Hematopoietic multipotent progenitor cell treated with erythropoietin and hydrocortisone succinate and interleukin-3 and kit ligand, for 8 days (in vitro differentiated cells): ENCODE data around the gene ANKLE1.
A peak's percentile ranks its signal among the peaks of the same experiment; 100 is the strongest.
"Not testable (repeated sequence)": the region's sequence is repeated elsewhere in the genome, so short reads cannot be mapped to it uniquely, and the experiment has no call there.

Source experiments
- DNase-seq: peaks from one replicate; pipeline ENCODE4 v3.0.0-alpha.2; 2015

Gene ANKLE1

DNA sequence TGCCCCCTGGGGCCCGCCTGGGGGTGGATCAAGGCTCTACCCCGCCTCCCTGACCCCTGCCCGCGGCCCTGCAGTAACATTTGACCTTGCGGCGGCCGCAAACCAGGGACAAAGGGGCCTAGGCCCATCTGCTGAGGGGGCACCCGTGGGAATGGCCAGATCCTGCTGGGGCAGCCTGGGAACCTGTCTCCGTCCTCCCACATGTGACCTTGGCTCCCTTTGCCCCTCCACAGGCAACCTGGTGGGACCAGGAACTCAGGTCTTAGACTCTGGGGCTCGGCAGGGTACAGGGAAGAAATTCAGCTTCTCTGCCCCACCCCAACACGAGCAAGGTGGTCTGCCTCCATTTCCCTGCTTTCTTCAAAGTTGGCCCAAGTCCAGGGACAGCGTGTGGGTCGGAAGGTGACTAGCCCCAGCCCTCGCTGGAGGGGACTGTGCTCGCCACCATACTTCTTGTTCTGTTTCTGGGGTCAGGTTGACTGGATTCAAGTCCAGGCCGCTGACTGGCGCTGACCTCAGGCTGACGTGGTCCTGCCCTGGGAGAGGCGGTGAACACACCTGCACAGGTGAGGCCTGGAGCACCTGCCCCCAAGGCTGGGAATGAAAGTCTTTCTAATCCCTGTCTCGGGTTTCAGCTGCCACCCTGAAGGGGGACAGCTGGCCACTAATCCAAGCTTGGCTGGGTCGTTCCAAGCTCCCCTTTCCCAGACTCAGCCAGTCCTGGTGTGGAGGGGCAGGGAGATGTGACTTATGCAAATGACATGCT lies 33.5 kb upstream of the ANKLE1 start:
- no peak for DNase-seq

- DNase-seq = no peak
These were observed 31.7 kb upstream of the ANKLE1 start for GRCh38 chr19:17249887-17250548.

GRCh38 chr19:17254636-17255035 lies 27.1 kb upstream of the ANKLE1 start:
- DNase-seq = no peak

GRCh38 chr19:17255150-17255621 lies 26.5 kb upstream of the ANKLE1 start:
- no peak for DNase-seq

DNA sequence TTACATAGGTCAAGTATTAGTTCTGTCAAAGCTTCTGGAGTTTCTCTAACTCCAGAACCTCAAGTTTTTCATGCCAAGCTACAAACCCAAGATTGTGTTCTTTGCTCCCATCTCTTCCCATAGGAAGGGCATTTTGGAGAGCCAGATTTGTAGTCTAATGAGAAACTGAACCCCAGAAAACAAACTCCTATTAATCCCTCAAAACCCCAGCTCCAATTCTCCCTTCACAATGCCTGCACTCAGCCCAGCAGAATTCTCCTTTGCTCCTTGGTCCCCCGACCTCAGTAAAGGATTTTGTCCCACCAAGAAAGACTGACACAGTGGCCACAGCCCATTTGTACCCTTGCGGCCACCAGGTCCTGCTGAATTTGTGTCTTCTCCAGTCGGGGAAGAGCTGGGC lies 25.6 kb upstream of the ANKLE1 start:
- DNase-seq = no peak

DNA sequence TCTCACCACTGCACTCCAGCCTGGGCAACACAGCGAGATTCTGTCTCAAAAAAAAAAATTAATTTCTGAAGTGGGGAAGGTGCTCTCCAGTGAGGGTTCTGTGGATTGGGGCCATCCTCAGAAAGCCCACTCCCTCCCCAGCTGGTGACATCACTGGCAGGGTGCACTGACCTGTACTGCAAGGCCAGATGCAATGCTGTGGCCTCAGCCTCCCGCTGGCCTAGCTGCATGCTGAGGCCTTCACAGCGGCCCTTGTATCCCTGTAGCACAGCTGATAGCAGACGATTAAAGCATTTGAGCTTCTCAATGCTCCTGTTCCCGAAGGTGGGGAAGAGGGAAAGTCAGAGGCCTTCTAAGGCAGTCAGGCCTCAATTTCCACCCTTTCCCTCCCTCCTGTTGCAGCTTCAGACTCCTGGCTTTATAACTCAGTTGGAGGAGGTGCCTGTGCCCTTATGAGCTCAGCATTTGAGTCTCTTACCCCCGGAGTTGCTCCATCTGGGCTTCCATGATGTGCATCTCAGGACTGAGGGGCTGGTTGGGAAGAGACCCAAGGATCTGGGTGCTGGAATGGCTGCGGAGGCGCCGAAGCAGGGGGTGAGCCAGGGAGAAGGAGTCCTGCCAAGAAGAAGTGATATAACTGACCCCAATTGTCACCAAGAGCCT lies 22.5 kb upstream of the ANKLE1 start:
- no peak for DNase-seq

DNA sequence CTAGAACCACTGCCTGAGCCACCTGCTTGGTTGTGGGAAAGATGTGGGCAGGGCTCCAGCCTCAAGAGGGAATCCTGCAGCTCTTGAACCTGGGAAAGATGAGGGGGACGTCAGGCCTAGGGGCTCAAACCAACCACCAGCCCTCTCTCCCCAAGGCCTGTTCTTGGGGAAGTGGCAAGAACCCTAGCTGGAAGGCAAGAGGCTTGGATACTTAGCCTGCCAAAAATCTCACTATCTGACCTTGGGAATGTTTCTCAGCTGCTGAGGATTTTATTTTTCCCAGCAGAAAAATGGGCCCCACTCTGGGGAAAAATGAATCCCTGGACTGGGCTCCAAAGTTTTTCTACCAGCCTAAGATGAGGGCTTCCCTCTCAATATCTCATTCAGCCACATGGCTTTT lies 21.8 kb upstream of the ANKLE1 start:
- no peak for DNase-seq

DNA sequence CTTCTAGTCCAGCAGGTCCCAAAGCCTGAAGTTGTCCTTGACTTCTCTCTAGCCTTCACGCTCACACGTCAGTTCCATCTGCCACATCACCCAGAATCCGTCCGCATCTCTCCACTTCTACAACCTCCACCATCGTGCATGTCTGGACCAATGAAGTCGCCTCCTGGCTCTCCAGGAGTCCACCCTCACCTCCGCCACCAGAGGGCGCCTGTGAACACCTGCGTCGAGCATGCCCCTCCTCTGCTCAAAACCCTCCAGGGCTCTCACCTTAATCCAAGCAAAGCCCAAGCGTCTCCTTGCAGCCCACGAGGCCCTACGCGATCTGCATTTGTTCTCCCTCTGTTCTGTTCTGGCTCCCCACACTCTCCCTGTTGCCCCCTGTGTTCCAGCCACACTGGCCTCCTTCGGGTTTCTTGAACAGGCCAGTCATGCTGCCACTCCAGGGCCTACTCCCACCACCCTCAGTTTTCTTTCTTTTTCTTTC lies 20.8 kb upstream of the ANKLE1 start:
- peak; percentile 92 for DNase-seq

DNA sequence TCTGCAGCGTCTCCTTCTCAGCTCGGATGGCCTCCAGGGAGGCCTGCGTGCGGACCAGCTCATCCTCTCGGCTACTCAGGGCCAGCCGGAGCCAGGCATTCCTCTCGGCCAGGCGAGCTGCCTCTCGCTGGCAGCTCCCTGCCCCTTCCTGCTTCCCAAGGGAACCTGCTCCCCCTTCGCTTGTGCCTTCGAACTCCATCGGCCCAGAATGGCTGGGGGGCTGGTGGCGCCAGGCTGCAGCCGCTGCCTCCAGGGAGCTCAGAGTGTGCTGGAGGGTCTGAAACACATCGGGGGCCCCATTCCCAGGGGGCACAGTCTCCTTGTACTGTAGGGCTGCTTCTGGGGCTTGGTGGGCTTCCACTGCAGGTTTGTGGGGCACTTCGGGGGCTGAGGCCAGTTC lies 19.1 kb upstream of the ANKLE1 start:
- no peak for DNase-seq

GRCh38 chr19:17263712-17264640 lies 17.7 kb upstream of the ANKLE1 start:
- DNase-seq = no peak

GRCh38 chr19:17264641-17264979 lies 17.1 kb upstream of the ANKLE1 start, which contains the start of gene USHBP1:
USHBP1 (minus strand) TSS chr19:17264745; CDS start chr19:17264299, 446 bp downstream.
- DNase-seq = no peak

GRCh38 chr19:17266026-17266425 lies 15.7 kb upstream of the ANKLE1 start:
- DNase-seq = no peak

DNA sequence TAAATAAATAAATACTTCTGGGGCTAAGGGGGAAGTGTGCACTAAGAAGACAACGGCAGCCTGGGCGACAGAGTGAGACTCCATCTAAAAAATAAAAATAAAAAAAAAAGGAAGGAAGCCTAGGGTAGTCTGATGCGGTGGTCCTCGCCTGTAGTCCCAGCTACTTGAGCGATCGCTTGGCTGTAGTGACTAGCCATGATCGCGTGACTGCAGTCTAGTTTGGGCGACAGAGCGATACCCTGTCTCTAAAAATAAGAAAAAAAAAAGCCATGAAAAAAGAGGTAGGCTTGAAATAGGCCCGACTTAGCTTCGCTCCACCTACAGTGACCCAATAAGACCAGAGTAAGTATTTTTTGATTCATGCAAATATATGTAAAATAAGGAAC lies 15.1 kb upstream of the ANKLE1 start:
- DNase-seq = no peak

DNA sequence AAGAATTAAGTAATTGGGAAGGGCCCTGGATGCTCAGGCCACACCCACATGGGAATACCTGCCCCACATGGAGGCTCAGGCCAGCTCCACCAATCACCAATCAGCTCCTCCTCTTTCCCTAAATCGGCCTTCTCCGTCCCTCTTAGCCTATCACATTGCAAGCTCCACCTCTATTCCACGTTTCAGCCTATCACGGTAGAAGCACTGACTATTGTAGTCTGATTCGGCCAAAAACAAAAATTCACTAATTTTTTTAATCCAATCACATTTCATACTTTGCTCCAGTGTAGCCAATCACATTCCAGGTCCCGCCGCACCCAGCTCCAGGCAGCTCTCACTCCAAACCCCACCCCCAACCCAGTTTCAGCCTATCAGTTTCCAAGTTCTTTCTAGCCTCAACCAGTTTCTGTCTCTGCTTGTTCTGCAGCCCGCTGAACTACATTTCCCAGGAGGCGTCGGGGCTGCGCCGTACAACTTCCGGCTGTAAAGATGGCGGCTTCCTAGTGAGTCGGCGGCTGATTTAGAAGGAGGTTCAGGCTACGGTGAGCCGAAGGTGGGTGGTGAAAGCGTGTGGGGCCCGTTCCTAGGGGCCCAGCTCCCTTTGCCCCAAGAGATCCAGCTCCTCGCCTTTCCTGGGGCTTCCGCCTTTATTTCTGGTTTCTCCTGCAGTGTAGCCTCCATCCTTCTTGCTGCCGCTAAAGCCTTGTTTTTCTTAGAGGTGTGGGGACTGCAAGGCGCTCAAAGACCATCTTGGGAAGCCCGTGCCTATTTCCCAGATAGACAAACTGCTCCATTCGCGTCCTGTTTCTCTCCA lies 14.5 kb upstream of the ANKLE1 start, which contains the start of gene BABAM1:
TSS of gene BABAM1 (plus strand) at position 469 of the 814 bp plus-strand sequence. CDS start 1,364 bp downstream, outside the sequence.
- DNase-seq = peak; percentile 100

DNA sequence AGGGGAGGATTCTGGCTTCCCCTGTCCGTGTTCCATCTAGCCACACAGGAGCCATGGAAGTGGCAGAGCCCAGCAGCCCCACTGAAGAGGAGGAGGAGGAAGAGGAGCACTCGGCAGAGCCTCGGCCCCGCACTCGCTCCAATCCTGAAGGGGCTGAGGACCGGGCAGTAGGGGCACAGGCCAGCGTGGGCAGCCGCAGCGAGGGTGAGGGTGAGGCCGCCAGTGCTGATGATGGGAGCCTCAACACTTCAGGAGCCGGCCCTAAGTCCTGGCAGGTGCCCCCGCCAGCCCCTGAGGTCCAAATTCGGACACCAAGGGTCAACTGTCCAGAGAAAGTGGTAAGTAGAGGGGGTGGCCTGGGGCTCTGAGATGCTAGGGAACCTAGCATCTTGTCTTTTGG lies 12.9 kb upstream of the ANKLE1 start:
- DNase-seq = no peak

- not testable (repeated sequence) for DNase-seq
These were observed 6.8 kb upstream of the ANKLE1 start for GRCh38 chr19:17274892-17275291.

DNA sequence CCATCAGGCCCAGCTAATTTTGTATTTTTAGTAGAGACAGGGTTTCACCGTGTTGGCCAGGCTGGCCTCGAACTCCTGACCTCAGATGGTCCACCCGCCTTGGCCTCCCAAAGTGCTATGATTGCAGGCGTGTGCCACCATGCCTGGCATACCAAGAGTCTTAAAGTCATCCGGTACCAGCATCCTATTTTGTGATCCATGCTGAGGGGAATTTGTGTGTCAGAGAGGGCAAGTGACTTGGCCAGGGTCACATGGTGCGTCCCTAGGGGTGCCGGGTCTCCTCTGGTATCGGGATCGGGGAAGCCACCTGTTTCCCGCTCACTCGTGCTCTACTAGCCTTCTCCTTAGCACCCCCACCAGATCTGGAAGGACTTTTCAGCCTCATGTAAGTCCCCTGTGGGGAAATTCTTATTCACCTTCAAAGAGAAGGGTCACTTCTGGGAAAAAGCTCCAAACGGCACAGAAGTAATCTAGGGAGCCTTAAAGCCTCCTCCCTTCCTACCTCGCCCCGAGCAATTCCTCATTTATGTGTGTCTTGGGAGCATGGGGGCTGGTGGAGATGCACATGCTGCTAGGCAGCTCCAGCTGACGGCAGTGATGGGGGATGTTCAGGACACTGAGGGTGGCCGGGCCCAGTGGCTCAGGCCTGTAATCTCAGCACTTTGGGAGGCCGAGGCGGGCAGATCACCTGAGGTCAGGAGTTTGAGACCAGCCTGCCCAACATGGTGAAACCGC lies 6.1 kb upstream of the ANKLE1 start:
- no peak for DNase-seq

- DNase-seq = no peak
These were observed 2.3 kb upstream of the ANKLE1 start for GRCh38 chr19:17279436-17279835.

DNA sequence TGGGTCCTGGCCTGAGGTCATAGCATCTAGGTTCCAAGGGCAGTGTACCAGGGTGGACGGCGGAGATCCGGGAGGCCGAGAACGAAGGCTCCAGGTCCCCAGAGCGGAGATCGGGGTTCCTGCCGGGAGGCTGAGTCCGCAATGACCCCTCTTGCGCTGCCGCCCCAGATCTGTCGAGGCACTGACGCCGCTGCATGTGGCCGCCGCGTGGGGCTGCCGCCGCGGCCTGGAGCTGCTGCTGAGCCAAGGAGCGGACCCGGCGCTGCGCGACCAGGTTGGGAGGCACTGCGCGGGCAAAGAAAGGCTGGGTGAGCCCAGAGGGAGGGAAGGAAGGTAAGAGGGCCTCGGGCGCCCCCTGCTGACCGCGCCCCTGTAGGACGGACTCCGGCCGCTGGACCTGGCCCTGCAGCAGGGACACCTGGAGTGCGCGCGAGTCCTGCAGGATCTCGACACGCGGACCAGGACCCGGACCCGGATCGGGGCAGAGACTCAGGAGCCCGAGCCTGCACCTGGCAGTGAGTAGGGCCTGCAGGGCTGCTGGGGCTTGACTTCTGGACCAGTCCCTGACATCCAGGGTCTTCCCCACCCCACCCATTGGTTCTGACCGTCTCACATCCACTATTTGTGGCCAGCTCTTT lies 906 bp downstream of the ANKLE1 start:
- peak; percentile 88 for DNase-seq

DNA sequence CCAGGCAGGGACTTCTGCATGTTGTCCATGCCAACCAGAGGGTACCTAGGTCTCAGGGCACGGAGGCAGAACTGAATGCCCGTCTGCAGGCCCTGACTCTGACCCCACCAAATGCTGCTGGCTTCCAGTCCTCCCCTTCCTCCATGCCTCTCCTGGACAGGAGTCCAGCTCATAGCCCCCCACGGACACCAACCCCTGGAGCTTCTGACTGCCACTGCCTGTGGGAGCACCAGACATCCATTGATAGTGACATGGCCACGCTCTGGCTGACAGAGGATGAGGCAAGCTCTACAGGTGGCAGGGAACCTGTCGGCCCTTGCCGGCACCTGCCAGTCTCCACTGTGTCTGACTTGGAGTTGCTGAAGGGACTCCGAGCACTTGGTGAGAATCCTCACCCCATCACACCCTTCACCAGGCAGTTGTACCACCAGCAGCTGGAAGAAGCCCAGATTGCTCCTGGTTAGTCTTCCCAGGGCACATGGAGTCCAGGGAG lies 1.8 kb downstream of the ANKLE1 start:
- no peak for DNase-seq
